UCSD-AML1 (cell line): ENCODE results near the gene SIRPD.
"Not testable (repeated sequence)": the region's sequence is repeated elsewhere in the genome, so short reads cannot be mapped to it uniquely, and the experiment has no call there.

Experiments used
- DNase-seq: peaks from one replicate; lab custom pipeline; 2025; ENCODE audit not compliant: unreplicated experiment; lab: John Stamatoyannopoulos, UW

The SIRPD gene

GRCh38 chr20:1497371-1497770 lies 60.1 kb downstream of the SIRPD start:
- DNase-seq: not testable (repeated sequence)

- no peak for DNase-seq
These were observed 60.6 kb downstream of the SIRPD start for GRCh38 chr20:1496930-1497329.

GRCh38 chr20:1494436-1494835 lies 63.1 kb downstream of the SIRPD start:
- no peak for DNase-seq

DNA sequence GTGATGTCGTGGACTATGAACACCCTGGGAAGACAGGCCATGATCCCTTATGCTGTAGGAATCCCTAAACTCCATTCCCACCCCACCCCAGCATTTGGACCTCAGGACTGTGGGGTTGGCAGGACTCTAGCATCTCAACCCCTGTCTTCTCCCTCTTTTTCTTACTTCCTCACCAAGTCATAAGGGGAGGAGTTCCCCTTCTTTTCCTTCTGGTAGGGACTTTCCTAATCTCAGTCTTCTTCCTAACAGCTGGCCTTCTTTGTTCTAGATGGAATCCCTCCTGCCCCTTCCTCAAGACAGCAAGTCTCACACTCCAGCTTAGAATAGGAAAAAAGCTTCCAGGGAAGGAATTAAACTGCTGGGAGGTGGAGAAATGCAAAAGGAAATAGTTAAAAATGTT lies 64.0 kb downstream of the SIRPD start:
- DNase-seq: no peak

DNA sequence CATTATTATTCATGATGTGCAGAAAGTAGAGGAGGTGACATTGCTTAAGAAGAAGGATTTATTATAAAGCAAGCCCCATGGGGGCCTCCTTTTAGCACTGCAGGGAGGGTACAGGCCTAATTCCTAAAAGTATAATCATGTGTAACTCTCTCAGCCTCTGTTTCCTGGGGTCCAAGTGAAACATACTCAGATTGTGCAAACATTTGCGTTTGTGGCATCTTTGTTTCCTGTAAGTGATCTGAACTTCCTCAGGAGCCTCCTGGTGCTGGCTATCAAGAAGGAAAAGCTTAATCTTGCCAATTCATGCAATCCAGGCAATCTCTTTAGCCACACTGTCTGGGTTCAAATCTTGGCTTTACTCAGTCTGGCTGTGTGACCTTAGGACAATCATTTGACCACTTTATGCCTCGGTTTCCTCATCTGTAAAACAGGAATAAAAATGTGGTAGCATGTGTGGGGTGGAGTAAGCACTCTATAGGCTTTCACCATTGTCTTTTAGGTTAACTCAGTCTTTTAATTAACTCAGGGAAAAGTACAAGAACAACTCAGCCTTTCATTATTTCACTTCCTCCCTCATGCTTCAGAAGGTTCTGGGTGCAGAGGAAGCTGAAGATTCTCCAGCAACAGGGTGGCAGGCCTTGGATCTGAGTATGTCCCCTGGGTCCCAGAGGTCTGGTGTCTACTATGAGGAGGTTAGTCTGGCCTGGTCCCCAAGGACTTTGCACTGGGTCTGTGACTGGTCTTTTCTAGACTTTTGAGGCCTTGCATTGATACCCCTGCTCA lies 65.5 kb downstream of the SIRPD start:
- DNase-seq: no peak

GRCh38 chr20:1491281-1491840 lies 66.1 kb downstream of the SIRPD start, which contains the start of gene SIRPB2:
Gene SIRPB2, minus strand, starts transcription at chr20:1491420. Its CDS starts 61 bp downstream, at chr20:1491359.
- peak; percentile 43 for DNase-seq

- no peak for DNase-seq
These were observed 66.8 kb downstream of the SIRPD start for GRCh38 chr20:1490643-1491195.

DNA sequence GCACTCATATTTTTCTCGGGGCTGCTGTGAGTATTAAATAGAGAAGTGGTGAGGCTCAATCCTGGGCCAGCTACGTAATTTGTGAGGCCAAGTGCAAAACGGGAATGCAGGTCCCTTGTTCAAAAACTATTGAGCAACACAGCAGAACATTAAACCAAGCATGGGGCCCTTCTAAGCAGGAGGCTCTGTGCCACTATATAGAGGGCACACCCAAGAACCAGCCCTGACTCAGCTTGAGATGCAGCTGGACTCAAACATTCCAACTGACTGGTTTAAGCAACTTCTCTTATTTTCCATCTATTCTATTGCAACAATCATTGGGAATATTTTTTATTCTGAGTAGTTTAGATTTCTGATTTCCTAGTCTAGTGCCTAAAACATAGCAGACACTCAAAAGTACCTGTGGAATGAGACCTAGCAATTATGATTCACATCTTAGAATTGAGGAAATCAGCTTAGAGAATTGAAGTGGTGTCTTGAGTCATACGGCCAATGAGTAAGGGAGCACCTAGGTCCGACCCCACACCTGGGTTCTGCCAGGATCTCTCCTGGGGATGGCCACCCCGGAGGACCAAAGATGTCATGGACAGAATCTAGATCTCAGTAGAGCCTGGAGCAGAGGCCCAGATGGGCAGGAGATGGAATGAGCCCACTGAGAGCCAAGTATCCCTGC lies 67.6 kb downstream of the SIRPD start:
- no peak for DNase-seq

DNA sequence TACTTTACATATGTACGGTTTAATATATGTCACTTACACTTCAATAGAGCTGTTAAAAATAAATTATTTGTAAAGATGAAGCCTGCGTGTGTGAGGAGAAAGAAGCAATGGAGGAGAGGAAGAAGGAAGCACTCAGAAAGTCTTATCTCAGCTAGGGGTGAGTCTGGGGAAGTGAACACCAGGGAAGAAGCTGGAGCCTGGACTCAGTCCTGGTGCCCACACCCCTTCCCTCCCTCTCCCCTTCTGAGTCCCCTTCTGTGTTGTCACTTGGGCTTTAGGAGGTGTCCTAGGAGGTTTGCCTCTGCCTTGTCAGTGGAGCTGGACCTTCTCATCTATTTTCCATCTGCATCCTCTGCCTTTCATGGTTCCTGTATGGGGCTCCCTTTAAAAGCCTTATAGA lies 68.2 kb downstream of the SIRPD start:
- DNase-seq: no peak

GRCh38 chr20:1486566-1486965 lies 70.9 kb downstream of the SIRPD start:
- no peak for DNase-seq

DNA sequence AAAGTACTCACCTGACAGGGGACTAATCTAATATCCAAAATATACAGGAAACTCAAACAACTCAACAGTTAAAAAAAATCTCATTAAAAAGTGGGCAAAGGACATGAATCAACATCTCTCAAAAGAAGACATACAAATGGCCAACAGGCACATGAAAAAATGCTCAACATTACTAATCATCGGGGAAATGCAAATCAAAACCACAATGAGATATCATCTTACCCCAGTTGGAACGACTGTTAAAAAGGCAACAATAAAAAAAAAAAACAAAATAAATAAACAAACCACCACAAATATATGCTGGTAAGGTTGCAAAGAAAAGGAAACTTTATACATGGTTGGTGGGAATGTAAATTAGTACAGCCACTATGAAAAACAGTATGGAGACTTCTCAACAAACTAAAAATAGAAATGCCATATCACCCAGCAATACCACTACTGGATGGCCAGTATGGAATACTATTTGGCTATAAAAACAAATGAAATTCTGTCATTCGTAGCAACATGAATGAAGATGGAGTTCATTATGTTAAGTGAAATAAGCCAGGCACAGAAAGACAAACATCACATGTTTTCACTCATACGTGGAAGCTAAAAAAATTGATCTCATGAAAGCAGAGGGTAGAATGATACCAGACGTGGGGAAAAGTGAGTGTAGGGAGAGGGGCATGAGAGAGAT lies 72.9 kb downstream of the SIRPD start:
- DNase-seq: no peak
